HK-2 (cell line): ENCODE results near the gene CDC42BPG.

Experiments
- DNase-seq: peaks from one replicate; pipeline ENCODE4 v3.0.0-alpha.2; 2018; ENCODE audit not compliant: unreplicated experiment

CDC42BPG gene

DNA sequence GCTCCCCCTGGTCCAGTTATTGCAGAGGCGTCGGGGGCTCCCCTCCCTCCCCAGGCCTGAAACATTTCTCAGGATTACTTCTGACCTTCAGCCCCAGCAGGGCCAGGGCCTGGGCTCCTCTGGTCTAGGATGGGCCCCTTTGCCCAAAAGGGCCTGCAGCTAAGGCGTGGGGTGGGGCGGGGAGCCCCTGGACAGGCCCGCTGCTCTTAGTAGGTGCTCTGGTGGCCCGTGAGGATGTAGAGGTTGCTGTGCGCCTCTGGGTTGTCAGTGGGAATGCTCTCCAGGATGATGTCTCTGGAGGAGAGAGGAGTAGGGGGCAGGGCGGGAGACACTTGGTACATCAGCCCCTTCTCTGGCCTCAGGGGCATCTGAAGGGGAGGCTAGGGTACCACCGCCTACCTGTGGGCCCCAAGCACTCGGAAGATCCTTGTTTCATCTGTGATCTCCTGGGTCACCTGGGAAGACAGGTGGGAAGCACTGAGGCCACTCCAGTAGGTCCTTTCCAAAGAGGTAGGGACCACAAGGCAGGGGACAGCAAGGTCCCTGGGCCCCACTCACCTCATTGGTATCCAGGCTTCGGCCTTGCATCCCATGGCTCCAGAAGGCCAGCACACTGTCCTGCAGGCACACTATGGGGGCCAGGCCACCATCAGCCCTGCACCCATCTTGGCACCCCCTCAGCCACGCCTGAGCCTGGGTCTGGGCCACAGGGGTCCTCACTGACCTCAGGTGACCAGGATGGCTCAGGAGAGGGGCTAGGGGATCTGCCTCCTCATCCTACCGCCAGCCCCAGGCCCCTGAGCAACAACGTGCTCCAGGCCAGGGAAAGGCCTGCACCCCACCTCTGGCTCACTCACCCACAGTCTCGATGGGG, 54.9 kb downstream of the CDC42BPG start:
- DNase-seq = no peak

DNA sequence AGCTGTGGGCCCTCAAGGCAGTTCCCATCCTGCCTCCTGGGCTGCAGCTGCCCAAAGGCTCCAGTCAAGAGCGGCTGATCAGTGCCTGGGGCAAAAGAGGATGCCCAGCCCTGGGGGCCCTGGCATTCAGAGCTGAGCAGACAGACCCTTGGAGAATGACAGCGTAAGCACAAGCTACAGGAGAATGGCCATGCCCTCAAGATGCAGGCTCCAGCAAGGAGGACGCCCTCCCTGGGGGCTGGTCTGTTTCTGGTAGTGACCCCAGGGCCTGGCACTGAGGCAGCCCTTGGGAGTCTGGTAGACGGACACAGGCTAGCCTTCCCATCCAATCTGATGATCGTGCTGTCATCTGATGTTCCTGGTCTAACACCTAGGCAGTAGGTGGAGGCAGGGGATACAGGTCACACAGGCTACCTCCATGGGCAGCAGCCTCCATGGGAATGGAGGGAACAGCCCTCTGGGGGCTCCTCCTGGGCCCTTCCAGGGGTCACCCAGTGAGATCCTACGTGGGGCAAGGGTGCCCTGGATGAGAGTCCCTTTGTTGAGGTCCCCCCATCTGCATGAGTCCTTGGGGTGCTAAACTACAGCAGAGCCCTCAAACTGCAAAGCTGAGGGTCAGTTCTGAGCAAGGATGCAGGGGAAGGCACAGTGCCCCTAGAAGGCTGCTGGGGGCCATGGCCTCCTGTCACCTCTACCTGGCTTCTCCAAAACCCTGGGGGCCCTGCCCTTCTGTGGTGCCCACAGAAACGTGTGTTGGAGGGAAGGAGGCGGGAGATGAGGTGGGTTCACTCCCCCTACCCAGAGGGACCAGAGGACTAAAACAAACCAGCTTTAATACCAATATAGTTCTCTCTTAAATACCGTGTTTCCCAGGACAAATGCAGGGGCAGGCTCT, 55.9 kb downstream of the CDC42BPG start:
- no peak for DNase-seq

DNA sequence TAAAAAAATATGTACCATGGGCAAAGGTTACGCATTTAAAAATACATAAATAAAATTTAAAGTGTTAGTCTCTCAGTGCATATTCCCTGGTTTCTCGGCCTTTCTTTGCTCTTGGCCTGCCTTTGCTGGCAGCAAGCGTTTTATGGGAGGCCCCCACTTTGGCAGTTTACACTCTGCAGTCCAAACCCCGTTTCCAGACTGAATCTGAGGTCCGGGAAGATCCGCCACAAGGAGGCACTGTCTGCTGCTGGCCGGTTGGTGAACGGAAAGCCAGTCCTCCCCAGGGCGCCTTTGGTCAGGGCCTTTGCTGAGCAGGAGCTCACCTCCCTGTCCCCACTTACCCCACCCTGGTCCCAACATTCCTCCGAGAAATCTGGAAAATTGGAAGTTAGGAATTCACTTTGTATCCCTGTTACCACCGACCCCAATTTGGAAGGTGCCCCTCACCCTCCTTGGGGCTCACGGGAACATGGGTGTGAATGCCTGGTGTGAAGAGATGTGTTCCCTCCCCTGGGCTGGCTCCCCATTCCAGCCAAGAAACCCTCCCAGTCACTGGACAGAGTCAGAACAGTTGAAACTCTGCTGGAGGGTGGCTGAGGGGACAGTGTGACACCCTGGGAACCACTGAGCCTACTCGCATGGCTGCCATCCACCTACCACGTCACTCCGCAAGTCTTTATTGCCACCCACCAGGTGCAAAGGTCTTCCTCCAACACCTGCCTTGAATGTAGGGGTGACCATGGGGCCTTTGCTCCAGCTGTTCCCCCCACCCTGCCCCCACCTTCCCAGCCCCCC, 56.7 kb downstream of the CDC42BPG start:
- DNase-seq = no peak

DNA sequence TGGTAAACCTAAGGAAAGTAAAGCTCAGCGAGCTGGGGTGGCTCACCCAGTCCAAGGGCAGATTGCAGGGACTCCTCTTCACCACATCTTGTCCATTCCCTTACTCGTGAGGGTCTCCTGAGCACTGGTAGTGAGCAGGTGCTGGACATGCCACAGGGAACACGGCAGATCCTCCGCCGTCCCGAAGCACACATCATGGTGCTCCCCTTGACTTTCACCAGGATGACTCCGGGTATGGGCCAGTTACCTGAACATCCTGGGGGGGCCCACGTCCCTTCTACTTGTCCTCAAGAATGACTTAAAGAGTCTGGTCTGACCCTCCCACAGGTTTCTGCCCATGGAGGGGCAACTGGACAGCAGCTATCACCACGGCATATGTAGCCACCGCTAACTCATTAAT, 58.1 kb downstream of the CDC42BPG start:
- no peak for DNase-seq

DNA sequence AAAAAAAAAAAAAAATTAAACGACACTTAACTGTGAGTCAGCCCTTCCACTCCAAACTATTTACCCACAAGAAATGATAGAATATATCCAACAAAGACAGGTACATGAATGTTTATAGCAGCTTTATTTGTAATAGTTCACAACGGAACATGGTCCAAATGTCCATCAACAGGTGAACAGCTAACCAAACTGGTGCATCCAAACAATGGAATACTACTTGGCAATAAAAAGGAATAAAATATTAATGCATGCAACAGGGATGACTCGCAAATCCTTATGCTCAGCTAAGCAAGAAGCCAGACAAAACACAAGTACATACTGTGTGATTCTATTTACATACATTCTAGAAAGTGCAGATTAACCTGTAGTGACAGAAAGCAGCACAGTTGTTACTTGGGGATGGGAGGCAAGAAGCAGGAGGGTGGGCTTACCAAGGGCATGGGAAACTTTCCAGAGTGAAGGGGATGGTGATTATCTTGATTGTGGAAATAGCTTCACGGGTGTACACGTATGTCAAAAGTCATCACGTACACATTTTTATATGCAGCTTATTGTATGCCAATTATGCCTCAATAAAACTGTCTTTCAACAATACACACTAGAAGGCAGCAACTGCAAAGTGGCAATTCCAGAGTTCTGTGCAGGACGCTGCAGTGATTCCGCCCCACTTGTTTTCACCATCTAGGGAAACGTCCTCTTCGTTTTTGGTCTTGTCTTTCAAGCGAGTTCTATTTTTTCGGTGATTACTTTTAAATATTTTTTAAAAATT, 59.5 kb downstream of the CDC42BPG start:
- DNase-seq = no peak

DNA sequence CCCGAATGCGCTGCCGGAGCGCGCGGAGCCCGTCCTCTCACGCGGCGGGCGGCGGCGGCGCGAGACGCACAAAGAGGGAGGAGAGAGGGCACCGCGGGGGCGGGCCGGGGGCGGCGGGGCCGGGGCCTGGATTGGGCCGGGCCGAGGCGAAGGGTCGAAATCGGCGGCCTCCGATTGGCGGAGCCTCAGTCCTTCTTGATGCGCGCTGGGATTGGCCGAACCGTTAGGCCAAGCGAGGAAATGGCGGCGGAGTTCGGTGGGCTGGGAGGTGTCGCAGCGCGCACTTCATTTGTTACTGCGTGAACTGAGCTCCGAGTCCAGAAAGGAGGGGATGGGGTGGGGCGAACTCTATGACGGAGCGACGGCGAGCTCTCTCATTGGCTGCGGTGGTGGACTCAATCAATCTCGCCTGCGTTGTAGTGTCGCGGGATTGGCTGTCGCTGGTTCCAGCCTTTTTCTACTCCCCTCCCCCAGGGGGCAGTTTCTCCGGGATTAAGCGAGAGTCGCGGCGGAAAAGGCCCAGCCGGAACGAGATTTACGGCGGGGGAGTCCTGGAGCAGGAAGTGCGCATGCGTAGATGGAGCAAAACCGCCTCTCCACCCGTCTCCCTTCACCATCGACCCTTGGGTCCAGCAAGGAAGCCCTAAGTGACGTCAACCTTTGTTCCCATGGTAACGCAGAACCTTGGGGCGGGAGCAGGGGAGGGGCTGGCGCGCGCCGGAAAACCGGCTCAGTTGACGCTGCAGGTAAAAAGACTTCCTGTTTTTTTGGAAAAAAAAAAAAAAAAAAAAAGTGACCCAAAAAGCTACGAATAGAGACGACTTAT, 65.8 kb downstream of the CDC42BPG start, which contains the start of gene SF1:
TSS of gene SF1 (minus strand) at position 70 of the 826 bp plus-strand sequence. CDS start 150 bp downstream, outside the sequence.
- peak; percentile 95 for DNase-seq

DNA sequence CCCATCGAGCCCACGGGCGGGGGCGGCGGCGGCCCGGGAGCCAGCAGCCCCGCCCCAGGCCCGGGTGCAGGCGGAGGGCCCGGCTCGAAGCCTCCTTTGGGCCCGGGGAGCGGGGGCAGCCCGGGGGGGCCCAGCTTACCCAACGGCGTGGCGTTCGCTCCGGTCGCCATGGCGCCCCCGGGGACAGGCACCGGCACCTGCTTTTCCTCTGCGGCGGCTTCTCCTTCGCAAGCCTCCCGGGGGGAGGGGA, 66.3 kb downstream of the CDC42BPG start:
- DNase-seq = no peak

DNA sequence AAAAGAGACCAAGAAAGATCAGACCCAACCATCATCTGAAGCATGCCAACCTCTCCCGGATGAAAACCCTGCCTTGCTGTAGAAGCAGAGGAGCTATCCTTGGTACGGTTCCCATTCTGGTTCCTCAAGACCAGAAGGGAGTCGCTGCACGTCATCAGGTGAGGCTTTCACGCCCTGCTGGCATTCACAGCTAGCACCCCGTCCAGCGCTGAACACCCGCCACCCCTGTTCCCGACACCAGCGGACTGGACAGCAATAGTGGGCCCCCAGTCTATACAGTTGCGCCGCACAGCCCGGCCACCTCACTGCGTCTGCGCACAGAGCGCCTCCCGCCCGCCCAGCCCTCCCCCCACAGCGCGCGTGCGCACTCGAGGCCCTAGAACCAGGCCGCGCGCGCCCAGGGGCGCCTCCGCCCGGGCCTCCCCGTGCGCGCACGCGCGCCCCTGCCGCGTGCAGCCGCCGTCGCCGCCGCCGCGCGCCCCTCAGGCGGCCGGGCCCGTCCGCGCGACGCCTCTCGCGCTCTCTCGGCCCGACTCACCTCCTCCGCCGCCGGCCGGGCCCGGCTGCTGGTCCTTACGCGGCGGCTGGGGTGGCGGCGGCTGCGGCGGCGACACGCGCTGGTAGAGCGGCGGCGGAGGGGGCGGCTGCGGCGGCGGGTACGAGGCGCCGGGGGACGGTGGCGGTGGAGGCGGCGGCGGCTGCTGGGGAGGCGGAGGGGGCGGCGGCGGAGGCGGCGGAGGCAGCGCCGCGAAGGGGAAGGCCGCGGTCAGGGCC, 66.8 kb downstream of the CDC42BPG start:
- peak; percentile 72 for DNase-seq

DNA sequence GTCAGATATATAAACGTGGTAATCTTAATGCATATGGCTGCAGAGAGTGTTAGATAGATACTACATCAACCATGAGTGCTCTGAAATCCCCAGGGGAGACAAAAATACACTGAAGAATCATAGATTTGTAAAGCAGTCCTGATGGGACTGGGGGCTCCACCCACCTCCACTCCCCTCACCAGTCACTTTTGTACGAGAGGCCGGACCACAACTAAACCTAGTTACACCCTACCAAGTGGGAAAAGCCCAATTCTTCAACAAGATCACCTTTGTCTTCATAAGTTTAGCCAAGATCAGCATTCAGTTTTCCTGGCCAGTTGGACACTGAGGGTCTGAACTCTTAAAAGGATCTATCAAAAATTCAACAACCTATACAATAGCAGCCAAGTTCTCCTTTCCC, 67.6 kb downstream of the CDC42BPG start:
- no peak for DNase-seq

DNA sequence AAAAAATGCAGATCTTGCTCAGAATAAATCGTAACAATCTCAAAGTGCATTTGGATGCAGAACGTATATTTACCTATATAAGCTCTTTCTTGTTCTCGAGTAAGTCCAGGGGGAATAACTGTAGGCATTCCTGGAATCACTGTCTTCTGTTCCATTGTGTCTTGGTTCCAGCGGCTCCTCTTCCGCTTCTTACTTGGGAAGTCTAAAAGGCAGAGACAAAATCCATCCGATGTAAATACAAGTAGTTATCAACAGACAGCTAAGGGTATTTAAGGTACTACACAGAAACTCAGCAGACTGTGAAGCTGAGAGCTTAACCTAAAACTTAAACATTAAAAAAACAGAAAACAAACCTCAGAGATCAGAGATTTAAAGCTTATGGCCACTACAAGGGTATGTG, 68.0 kb downstream of the CDC42BPG start:
- DNase-seq = no peak

DNA sequence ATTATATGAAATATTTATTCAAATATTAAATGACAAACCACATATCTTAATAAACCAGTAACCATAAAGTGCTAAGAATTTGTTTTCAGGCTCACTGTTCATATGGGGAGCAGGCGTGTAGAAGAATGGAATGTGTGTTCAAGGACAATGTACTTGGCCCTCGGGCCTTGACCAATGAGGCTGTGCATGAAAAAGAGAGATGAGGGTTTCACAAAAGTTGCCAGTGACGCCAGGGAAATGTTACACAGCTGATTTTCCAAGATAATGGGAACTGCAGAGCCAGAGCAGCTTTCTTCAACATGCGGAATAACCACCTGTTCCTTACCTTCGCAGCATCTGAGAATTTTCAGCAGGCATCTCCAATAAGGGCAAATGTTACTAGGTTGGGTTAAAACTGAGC, 70.3 kb downstream of the CDC42BPG start:
- DNase-seq = no peak
